ENCODE data around the gene CCDC85A. TPM values are rescaled to one million over a fixed set of nuclear protein-coding genes. Genes with fewer than 3 reads are reported as not detected.

CCDC85A gene
- total RNA-seq, 2 donors from 2014 or later: 0.40 to 0.42 TPM

DNA sequence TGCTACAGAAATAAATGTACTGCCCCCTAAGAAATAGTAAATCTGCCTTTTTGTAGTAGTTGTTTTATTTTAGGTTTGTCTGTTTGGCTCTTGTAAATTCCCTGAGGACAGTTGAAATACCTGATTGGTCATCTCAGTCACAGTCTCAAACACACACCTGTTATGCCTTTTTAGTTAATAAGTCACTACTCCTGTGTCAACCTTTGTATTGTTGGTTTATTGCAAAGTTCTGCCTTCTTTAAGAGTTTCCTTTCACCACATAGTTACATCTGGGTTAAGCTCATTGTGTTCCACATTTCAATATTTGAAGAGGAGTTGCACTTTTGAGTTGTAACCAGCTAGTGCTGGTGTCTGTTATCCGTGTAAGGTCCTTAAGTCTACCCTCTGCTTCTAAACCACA lies 198.7 kb downstream of the CCDC85A start:
- DNase-seq: no peak
- H3K27ac ChIP-seq: no peak overlapping the region
- no peaks in the 10 kb centered on the region for H3K9me3 ChIP-seq
- intact Hi-C loops (cut with DNase I): no loop called here
- H3K36me3 ChIP-seq: no peaks in the 10 kb centered on the region
- H3K27me3 ChIP-seq: no peaks in the 10 kb centered on the region
- no peak overlapping the region for H3K9ac ChIP-seq (ENCODE audit: low read depth in 2 of 2, low read length in 2 of 2)
- no peaks in the 10 kb centered on the region for H3K4me1 ChIP-seq
- TF ChIP-seq, protein P1, sequence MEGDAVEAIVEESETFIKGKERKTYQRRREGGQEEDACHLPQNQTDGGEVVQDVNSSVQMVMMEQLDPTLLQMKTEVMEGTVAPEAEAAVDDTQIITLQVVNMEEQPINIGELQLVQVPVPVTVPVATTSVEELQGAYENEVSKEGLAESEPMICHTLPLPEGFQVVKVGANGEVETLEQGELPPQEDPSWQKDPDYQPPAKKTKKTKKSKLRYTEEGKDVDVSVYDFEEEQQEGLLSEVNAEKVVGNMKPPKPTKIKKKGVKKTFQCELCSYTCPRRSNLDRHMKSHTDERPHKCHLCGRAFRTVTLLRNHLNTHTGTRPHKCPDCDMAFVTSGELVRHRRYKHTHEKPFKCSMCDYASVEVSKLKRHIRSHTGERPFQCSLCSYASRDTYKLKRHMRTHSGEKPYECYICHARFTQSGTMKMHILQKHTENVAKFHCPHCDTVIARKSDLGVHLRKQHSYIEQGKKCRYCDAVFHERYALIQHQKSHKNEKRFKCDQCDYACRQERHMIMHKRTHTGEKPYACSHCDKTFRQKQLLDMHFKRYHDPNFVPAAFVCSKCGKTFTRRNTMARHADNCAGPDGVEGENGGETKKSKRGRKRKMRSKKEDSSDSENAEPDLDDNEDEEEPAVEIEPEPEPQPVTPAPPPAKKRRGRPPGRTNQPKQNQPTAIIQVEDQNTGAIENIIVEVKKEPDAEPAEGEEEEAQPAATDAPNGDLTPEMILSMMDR (IDR thresholded peaks at IDR 0.05): no peak
- H3K4me3 ChIP-seq: no peak overlapping the region

DNA sequence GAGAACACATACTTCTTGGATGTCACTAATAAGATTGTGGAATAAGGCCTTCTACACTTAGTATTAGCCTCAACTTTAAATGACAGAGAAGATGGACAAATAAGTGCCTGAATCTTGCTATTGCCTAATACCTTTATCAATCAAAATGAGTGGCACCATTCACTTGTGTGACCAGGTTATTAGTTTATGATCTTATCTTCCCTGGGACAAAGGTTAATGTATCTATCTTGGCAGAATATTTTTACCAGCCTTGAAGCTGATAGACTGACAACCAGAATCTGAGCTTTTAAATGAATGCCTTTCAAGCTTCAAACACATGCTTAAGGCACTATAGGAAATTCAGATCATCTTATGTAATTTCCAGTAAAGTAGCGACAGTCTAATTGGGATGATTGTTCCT lies 202.9 kb downstream of the CCDC85A start:
- Histone ChIP-seq H3K9ac (ENCODE audit: low read depth in 2 of 2, low read length in 2 of 2) (no peak overlapping the region), H3K27ac (no peak overlapping the region), H3K4me1 (no peaks in the 10 kb centered on the region), H3K4me3 (no peak overlapping the region), H3K36me3 (no peaks in the 10 kb centered on the region), H3K9me3 (no peaks in the 10 kb centered on the region), H3K27me3 (no peaks in the 10 kb centered on the region)
- DNase-seq: no peak
- TF ChIP-seq, protein P1 (IDR thresholded peaks at IDR 0.05): no peak
- intact Hi-C loops (cut with DNase I): no loop called here

DNA sequence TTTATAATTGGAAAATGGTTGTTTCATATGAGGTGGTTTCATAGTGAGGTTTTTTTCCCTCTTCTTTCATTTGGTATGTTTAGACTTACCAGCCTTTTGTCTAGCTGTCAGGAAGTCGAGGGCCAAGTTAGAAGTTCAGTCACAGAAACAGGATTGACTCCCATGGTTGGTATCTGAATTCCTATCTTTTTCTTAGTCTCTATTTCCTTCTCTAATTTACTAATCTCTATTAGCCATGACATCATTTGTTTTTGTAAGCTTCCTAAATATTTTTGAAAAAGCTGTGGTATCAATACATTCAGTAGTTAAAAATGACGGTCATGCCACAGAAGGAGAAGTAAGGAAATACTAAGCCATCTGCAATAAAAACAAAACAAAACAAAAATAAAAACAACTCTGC lies 206.9 kb downstream of the CCDC85A start:
- no peaks in the 10 kb centered on the region for H3K9me3 ChIP-seq
- H3K4me3 ChIP-seq: no peak overlapping the region
- TF ChIP-seq, protein P1 (IDR thresholded peaks at IDR 0.05): no peak
- no peak overlapping the region for H3K9ac ChIP-seq (ENCODE audit: low read depth in 2 of 2, low read length in 2 of 2)
- DNase-seq: no peak
- intact Hi-C loops (cut with DNase I): no loop called here
- H3K27me3 ChIP-seq: no peaks in the 10 kb centered on the region
- no peak overlapping the region for H3K27ac ChIP-seq
- H3K36me3 ChIP-seq: no peaks in the 10 kb centered on the region
- no peaks in the 10 kb centered on the region for H3K4me1 ChIP-seq

DNA sequence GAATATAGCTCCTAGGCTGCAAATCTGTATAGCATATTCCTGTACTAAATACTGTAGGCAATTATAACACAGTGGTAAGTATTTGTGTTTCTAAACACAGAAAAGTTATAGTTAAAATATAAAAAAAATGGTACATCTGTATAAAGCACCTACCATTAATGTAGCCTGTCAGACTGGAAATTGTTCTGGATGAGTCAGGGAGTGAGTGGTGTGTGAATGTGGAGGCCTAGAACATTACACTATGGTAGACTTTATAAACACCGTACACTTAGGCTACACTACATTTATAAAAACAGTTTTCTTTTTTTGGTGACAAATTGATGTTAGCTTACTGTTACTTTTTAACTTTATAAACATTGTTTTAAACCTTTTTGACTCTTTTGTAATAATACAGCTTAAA lies 226.3 kb downstream of the CCDC85A start:
- TF ChIP-seq, protein P1 (IDR thresholded peaks at IDR 0.05): no peak

DNA sequence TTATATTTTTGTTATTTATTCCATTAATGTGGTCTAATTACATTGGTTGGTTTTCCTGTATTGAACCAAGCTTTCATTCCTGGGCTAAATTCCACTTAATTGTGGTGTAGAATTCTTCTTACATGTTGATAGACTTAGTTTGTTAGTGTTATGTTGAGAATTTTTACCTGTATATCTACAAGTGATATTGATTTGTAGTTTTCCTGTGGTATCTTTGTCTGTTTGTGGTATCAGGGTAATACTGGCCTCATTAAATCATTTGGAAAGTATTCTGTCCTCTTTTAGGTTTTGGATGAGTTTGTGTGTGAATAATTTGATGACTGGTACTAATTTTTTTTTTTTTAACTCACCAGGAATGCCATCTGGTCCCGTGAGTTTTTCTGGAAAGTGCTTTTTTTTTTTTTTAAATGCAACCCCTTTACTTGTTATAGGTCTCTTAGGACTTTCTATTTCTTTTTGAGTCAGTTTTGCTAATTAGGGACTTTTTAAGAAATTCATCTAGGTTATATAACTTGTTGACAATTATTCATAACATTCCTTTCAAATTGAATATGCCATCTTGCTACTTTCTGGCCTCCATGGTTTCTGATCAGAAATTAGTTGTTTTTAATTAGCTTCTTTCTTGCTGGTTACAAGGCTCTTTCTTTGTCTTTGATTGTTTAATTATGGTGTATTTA lies 232.8 kb downstream of the CCDC85A start:
- no peak overlapping the region for H3K27ac ChIP-seq
- DNase-seq: no peak
- H3K9me3 ChIP-seq: no peaks in the 10 kb centered on the region
- no peaks in the 10 kb centered on the region for H3K4me1 ChIP-seq
- no peak overlapping the region for H3K4me3 ChIP-seq
- H3K27me3 ChIP-seq: no peaks in the 10 kb centered on the region
- H3K36me3 ChIP-seq: no peaks in the 10 kb centered on the region
- no peak overlapping the region for H3K9ac ChIP-seq (ENCODE audit: low read depth in 2 of 2, low read length in 2 of 2)
- intact Hi-C loops (cut with DNase I): no loop called here
- TF ChIP-seq, protein P1 (IDR thresholded peaks at IDR 0.05): no peak

More for the DNA sequence above, 226.3 kb downstream of the CCDC85A start:
- no peaks in the 10 kb centered on the region for H3K9me3 ChIP-seq
- H3K9ac ChIP-seq (ENCODE audit: low read depth in 2 of 2, low read length in 2 of 2): no peak overlapping the region
- no peak for DNase-seq
- H3K27me3 ChIP-seq: no peaks in the 10 kb centered on the region
- H3K36me3 ChIP-seq: no peaks in the 10 kb centered on the region
- no peak overlapping the region for H3K4me3 ChIP-seq
- H3K4me1 ChIP-seq: no peaks in the 10 kb centered on the region
- intact Hi-C loops (cut with DNase I): no loop called here
- H3K27ac ChIP-seq: no peak overlapping the region
